HepG2 (cell line): Measurements from ENCODE around the gene CDC14A. TPM values are rescaled to one million over a fixed set of nuclear protein-coding genes. Genes with fewer than 3 reads are reported as not detected.

Source experiments
- ATAC-seq: fragments of 200-7000 bp; cut with Tn5 transposase; 3 replicates; pipeline ENCODE4 v1.9.1; 2020; ENCODE audit warnings: mild to moderate bottlenecking, moderate library complexity
- BruUV-seq: library from RNA; stranded (reverse); fragments of 400-500 nt; replicated peaks from 2 replicates; lab custom pipeline; 2021; lab: Mats Ljungman, UMichigan
- CTCF ChIA-PET: fragments of 300-600 bp; formaldehyde crosslinking; extraction: SDS; loops from one replicate; lab custom pipeline; 2021; ENCODE audit warnings: low total read pairs, inconsistent platforms, low intra/inter-chr PET ratio; lab: Yijun Ruan, JAX
- POLR2A ChIA-PET: fragments of 350-600 bp; sonication (Branson Sonifier 250); formaldehyde crosslinking; loops from one replicate; lab custom pipeline; 2020; ENCODE audit warnings: antibody characterized with exemption, inconsistent platforms; lab: Yijun Ruan, JAX
- DNase-seq: peaks from one replicate; pipeline ENCODE4 v3.0.0-alpha.2; 2015; ENCODE audit warnings: low spot score
- FAIRE-seq: peaks from 3 replicates; lab custom pipeline; 2011; peaks lifted over from hg19 to GRCh38; lab: Jason Lieb, UNC
- H2AFZ ChIP-seq: one replicate; pipeline ENCODE4 v1.6.1; 2011; ENCODE audit warnings: low read length, inconsistent platforms
- H3K27ac ChIP-seq: fragments of 300-600 bp; 3 replicates; pipeline ENCODE4 v1.8.0; 2011; ENCODE audit warnings: mixed run types, mild to moderate bottlenecking, mixed read lengths, low read length, inconsistent platforms; ENCODE audit not compliant: insufficient read depth; ENCODE audit errors: extremely low read length
- H3K27me3 ChIP-seq, 2 experiments: fragments of 200-600 bp in 1 of 2; 2 replicates in 1 of 2; 3 replicates in 1 of 2; pipeline versions ENCODE4 v1.6.0 to v1.8.0; 2011; ENCODE audit warnings: low read length in 2 of 2, mild to moderate bottlenecking in 2 of 2, moderate library complexity in 2 of 2, inconsistent platforms in 1 of 2; ENCODE audit not compliant: insufficient read depth in 2 of 2, control insufficient read depth in 1 of 2
- H3K36me3 ChIP-seq, 2 experiments: fragments of 200-600 bp in 1 of 2; replicated peaks in 1 of 2; 2 replicates in 1 of 2; 3 replicates in 1 of 2; pipeline versions ENCODE4 v1.5.1 to v1.8.0; 2011; ENCODE audit warnings: low read length in 2 of 2, inconsistent platforms in 1 of 2; ENCODE audit not compliant: insufficient read depth in 2 of 2, control insufficient read depth in 1 of 2
- H3K4me1 ChIP-seq: 2 replicates; pipeline ENCODE4 v1.5.1; 2012; ENCODE audit warnings: low read length, inconsistent platforms; ENCODE audit not compliant: insufficient read depth
- H3K4me2 ChIP-seq: 2 replicates; pipeline ENCODE4 v1.6.0; 2011; ENCODE audit warnings: low read depth, low read length, inconsistent platforms
- H3K4me3 ChIP-seq, 3 experiments: fragments of 200-600 bp in 1 of 3; sonication (generic), shearing (Covaris generic) in 1 of 3; replicated peaks in 1 of 3; 2 replicates each; pipeline ENCODE4 v1.5.1; 2011 to 2016; ENCODE audit warnings: low read length in 3 of 3, inconsistent platforms in 2 of 3, low read depth in 2 of 3, mild to moderate bottlenecking in 2 of 3, control low read depth in 1 of 3, mixed read lengths in 1 of 3; ENCODE audit not compliant: insufficient read depth in 1 of 3
- H3K79me2 ChIP-seq: one replicate; pipeline ENCODE4 v1.6.1; 2011; ENCODE audit warnings: low read length, inconsistent platforms; ENCODE audit not compliant: insufficient read depth
- H3K9ac ChIP-seq: 2 replicates; pipeline ENCODE4 v1.6.0; 2011; ENCODE audit warnings: mild to moderate bottlenecking, low read depth, low read length, inconsistent platforms; ENCODE audit not compliant: insufficient read depth
- H3K9me3 ChIP-seq: 2 replicates; pipeline ENCODE4 v1.5.1; 2012; ENCODE audit warnings: mild to moderate bottlenecking, low read length
- H4K20me1 ChIP-seq: 2 replicates; pipeline ENCODE4 v1.6.0; 2011; ENCODE audit warnings: inconsistent platforms, mild to moderate bottlenecking, low read length, moderate library complexity; ENCODE audit not compliant: insufficient read depth
- DR1 ChIP-seq: sonication (generic); formaldehyde crosslinking; IDR thresholded peaks from 2 replicates; pipeline ENCODE4 v1.8.0; 2021; ENCODE audit warnings: mild to moderate bottlenecking, missing genetic modification reagents, inconsistent platforms
- DRAP1 ChIP-seq: IDR thresholded peaks from 2 replicates; pipeline ENCODE4 v1.6.1; 2016; ENCODE audit warnings: missing genetic modification reagents, missing compliant biosample characterization
- HNRNPH1 ChIP-seq: fragments of 200-400 bp; formaldehyde crosslinking; optimal IDR thresholded peaks from 2 replicates; pipeline ENCODE3; 2017; ENCODE audit warnings: mild to moderate bottlenecking, low read depth, low read length
- MIER2 ChIP-seq: IDR thresholded peaks from 2 replicates; pipeline ENCODE4 v1.6.1; 2016; ENCODE audit warnings: missing biosample characterization, missing genetic modification reagents
- NCOR1 ChIP-seq: fragments of 200-600 bp; sonication (generic); IDR thresholded peaks from 2 replicates; pipeline ENCODE4 v1.7.0; 2017; ENCODE audit warnings: antibody characterized with exemption, low read length, borderline replicate concordance
- RXRA ChIP-seq: sonication (generic); formaldehyde crosslinking; IDR thresholded peaks from 2 replicates; pipeline ENCODE4 v1.5.1; 2020; ENCODE audit warnings: missing genetic modification reagents
- TEF ChIP-seq: sonication (generic); formaldehyde crosslinking; IDR thresholded peaks from 2 replicates; pipeline ENCODE4 v1.5.0; 2020; ENCODE audit warnings: missing genetic modification reagents
- ZBTB21 ChIP-seq: sonication (generic); formaldehyde crosslinking; IDR thresholded peaks from 2 replicates; pipeline ENCODE4 v1.4.0; 2020; ENCODE audit warnings: missing genetic modification reagents
- ZBTB46 ChIP-seq: sonication (generic); formaldehyde crosslinking; IDR thresholded peaks from 2 replicates; pipeline ENCODE4 v1.4.0; 2020; ENCODE audit warnings: mild to moderate bottlenecking, missing genetic modification reagents, borderline replicate concordance
- ZMYM3 ChIP-seq: sonication (generic); formaldehyde crosslinking; IDR thresholded peaks from 2 replicates; pipeline ENCODE4 v1.5.1; 2020; ENCODE audit warnings: mild to moderate bottlenecking, missing genetic modification reagents
- ZNF577 ChIP-seq: sonication (generic); formaldehyde crosslinking; IDR thresholded peaks from 2 replicates; pipeline ENCODE4 v1.4.0; 2020; ENCODE audit warnings: mild to moderate bottlenecking, low read depth, missing genetic modification reagents, borderline replicate concordance
- ZNF772 ChIP-seq: sonication (generic); formaldehyde crosslinking; IDR thresholded peaks from 2 replicates; pipeline ENCODE4 v1.5.0; 2020; ENCODE audit warnings: mild to moderate bottlenecking, missing genetic modification reagents
- WGBS: methylation state at CpG from one replicate; pipeline ENCODE4 v1.1.6; 2017; ENCODE audit warnings: low lambda C conversion rate; 5-methylcytosine and 5-hydroxymethylcytosine counted together
- in situ Hi-C: cut with HindIII; loops from 2 replicates; pipeline ENCODE4 v1.10.0; 2017; ENCODE audit warnings: low pct_unique_long_range_greater_than_20kb; ENCODE audit not compliant: extremely low pct_ligation_motif_present
- intact Hi-C: fragments of 100-400 bp; cut with micrococcal nuclease; formaldehyde crosslinking; loops from one replicate; pipeline ENCODE4 v1.10.0; 2022; ENCODE audit not compliant: unreplicated experiment
- polyA plus RNA-seq, 8 experiments: library from polyadenylated mRNA; depleted of rRNA in 3 of 8; stranded (reverse) in 7 of 8; unstranded in 1 of 8; fragments of >200 nt; fragmentation: Illumina TruSeq in 4 of 8; extraction: Trizol in 4 of 8; gene quantifications; 2 replicates each; pipeline versions ENCODE4 v1.2.1 to v1.2.3, GENCODE V29; 2011 to 2016; ENCODE audit warnings: low read depth in 4 of 8, missing spikeins in 1 of 8, mixed read lengths in 1 of 8; ENCODE audit not compliant: insufficient read depth in 1 of 8
- total RNA-seq, 5 experiments: library from RNA; depleted of rRNA; stranded (reverse); fragments of >200 nt; fragmentation: Illumina TruSeq; extraction: Trizol; gene quantifications; 2 replicates each; pipeline ENCODE4 v1.2.3, GENCODE V29; 2016; ENCODE audit warnings: low read depth in 1 of 5

CDC14A gene
- total and polyA plus RNA-seq, 2 of the 13 experiments (the other 11 are each of a cell fraction or from before 2014, with no cell fraction given), result 2.8 to 4.9 TPM

GRCh38 chr1:100332331-100332730 is 20.0 kb upstream of the CDC14A start:
- intact Hi-C loops, result no loop called here
- H3K27ac ChIP-seq, result no peak overlapping the region
- no TSS peak for BruUV-seq
- H3K4me1 ChIP-seq, result no peaks in the 10 kb centered on the region
- no peaks in the 10 kb centered on the region for H4K20me1 ChIP-seq
- no peak overlapping the region for H3K9ac ChIP-seq
- no peak overlapping the region for H3K4me2 ChIP-seq
- no peak for ATAC-seq
- H2AFZ ChIP-seq, result no peak overlapping the region
- 77% methylated on average over 9 of the region's 9 CpGs for WGBS
- in situ Hi-C loops, result no loop called here
- POLR2A ChIA-PET, result no interaction called here
- H3K27me3 ChIP-seq, result no peaks in the 10 kb centered on the region
- no peak for FAIRE-seq
- no peaks in the 10 kb centered on the region for H3K9me3 ChIP-seq
- no peaks in the 10 kb centered on the region for H3K79me2 ChIP-seq
- TF ChIP-seq ZBTB46 (CRISPR knock-in tag) (no peak), NCOR1 (no peak)
- TF ChIP-seq, all 625 proteins: peak for 0
- CTCF ChIA-PET, result no interaction called here
- Histone ChIP-seq H3K4me3 (no peak overlapping the region), H3K36me3 (no peaks in the 10 kb centered on the region)
- DNase-seq, result no peak

GRCh38 chr1:100335436-100335835 is 16.9 kb upstream of the CDC14A start:
- ChIA-PET POLR2A (no interaction called here), CTCF (no interaction called here)
- in situ Hi-C loops (no loop called here), intact Hi-C loops (no loop called here)
- no peak overlapping the region for H3K9ac ChIP-seq
- H3K4me2 ChIP-seq, result no peak overlapping the region
- DNase-seq (no peak), ATAC-seq (no peak), FAIRE-seq (no peak)
- H3K27me3 ChIP-seq, result no peaks in the 10 kb centered on the region
- BruUV-seq, result no TSS peak
- H3K36me3 ChIP-seq, result no peaks in the 10 kb centered on the region
- no peak overlapping the region for H3K27ac ChIP-seq
- WGBS, result no CpG with 5 or more reads among the region's 1 CpG
- no peak overlapping the region for H3K4me3 ChIP-seq
- no peaks in the 10 kb centered on the region for H3K9me3 ChIP-seq
- H3K79me2 ChIP-seq, result no peaks in the 10 kb centered on the region
- H3K4me1 ChIP-seq, result no peaks in the 10 kb centered on the region
- no peak overlapping the region for H2AFZ ChIP-seq
- H4K20me1 ChIP-seq, result no peaks in the 10 kb centered on the region
- TF ChIP-seq RXRA, result no peak
- no peak for TF ChIP-seq TEF
- no peak for TF ChIP-seq ZNF577
- TF ChIP-seq DRAP1 (CRISPR knock-in tag), result no peak
- no peak for TF ChIP-seq ZNF772 (CRISPR knock-in tag)
- TF ChIP-seq MIER2, result no peak
- no peak for TF ChIP-seq ZMYM3 (CRISPR knock-in tag)
- no peak for TF ChIP-seq HNRNPH1
- no peak for TF ChIP-seq ZBTB21 (CRISPR knock-in tag)
- no peak for TF ChIP-seq DR1
